ENCODE measurements around the gene SCAMP1.

DNA sequence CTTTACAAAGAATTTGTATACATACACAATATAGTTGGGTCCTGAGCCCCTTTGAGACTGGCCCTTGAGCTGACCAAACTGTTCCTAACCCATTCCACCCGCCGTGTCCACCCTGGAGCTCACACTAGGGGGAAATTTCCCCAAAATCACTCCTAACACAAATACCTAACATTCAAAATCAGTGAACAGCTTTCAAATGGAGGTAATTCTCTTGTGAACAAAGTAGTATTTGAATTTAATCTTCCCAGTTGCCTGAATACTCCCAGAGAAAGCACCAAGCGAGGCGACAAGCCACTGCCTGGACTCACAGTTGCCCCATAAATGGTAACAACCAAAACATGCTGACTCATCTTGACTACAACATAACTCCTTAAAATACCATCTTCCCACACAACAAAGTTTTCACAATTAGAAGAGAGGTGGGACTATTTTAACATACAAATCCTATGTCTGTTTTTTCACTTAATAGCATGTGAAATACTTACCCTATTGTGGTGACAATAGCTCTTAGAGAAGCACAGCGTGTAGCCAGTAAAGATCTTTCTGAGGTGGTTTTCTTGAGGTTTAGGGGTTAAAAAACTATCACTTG, 31.7 kb upstream of the SCAMP1 start:
- TF ChIP-seq EZH2phosphoT487 (IDR thresholded peaks at IDR 0.05; ENCODE audit: borderline replicate concordance, low read length) (no peak), EZH2 (IDR thresholded peaks at IDR 0.05; ENCODE audit: low read length, unreplicated experiment) (no peak)
- TF ChIP-seq, protein P1, sequence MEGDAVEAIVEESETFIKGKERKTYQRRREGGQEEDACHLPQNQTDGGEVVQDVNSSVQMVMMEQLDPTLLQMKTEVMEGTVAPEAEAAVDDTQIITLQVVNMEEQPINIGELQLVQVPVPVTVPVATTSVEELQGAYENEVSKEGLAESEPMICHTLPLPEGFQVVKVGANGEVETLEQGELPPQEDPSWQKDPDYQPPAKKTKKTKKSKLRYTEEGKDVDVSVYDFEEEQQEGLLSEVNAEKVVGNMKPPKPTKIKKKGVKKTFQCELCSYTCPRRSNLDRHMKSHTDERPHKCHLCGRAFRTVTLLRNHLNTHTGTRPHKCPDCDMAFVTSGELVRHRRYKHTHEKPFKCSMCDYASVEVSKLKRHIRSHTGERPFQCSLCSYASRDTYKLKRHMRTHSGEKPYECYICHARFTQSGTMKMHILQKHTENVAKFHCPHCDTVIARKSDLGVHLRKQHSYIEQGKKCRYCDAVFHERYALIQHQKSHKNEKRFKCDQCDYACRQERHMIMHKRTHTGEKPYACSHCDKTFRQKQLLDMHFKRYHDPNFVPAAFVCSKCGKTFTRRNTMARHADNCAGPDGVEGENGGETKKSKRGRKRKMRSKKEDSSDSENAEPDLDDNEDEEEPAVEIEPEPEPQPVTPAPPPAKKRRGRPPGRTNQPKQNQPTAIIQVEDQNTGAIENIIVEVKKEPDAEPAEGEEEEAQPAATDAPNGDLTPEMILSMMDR (conservative IDR thresholded peaks at IDR 0.05; ENCODE audit: low read depth, low read length), result no peak

All from PC-3 (cell line).